WERI-Rb-1 (cell line): ENCODE measurements around the gene BTBD8.
A peak's percentile ranks its signal among the peaks of the same experiment; 100 is the strongest.

Source experiments
- DNase-seq: peaks from one replicate; pipeline ENCODE4 v3.0.0-alpha.2; 2020
- H3K27ac ChIP-seq: fragments of 250-450 bp; sonication (Bioruptor Pico); 2 replicates; pipeline ENCODE4 v1.5.1; 2020; ENCODE audit warnings: mild to moderate bottlenecking, moderate library complexity
- H3K27me3 ChIP-seq: fragments of 250-450 bp; sonication (Bioruptor Pico); 2 replicates; pipeline ENCODE4 v1.5.1; 2021; ENCODE audit warnings: mild to moderate bottlenecking, low read depth, moderate library complexity; ENCODE audit not compliant: insufficient read depth, severe bottlenecking
- H3K36me3 ChIP-seq: fragments of 250-450 bp; sonication (Bioruptor Pico); 2 replicates; pipeline ENCODE4 v1.5.1; 2020; ENCODE audit warnings: mild to moderate bottlenecking, moderate library complexity
- H3K4me3 ChIP-seq: 2 replicates; pipeline ENCODE4 v1.5.1; 2011; ENCODE audit warnings: low read depth, mild to moderate bottlenecking, control low read depth, low read length
- H3K9me3 ChIP-seq: fragments of 250-450 bp; sonication (Bioruptor Pico); 2 replicates; pipeline ENCODE4 v1.5.1; 2021; ENCODE audit warnings: mild to moderate bottlenecking, moderate library complexity; ENCODE audit not compliant: severe bottlenecking
- TF ChIP-seq, protein P1 (sequence below): IDR thresholded peaks from 2 replicates; pipeline ENCODE4 v1.5.1; 2011; ENCODE audit warnings: low read depth, mild to moderate bottlenecking, control low read depth, inconsistent platforms, low read length

The BTBD8 gene

GRCh38 chr1:92081031-92081430 lies 886 bp downstream of the BTBD8 start:
- no peak for DNase-seq
- Histone ChIP-seq H3K36me3 (peaks cover 4% of the 10 kb centered on the region; the same call in 1 of the 2 replicates), H3K27ac (peak overlapping the region; percentile 78; the same call in 1 of the 2 replicates), H3K9me3 (peaks cover 8% of the 10 kb centered on the region), H3K27me3 (no peaks in the 10 kb centered on the region), H3K4me3 (peak overlapping the region; percentile 78)
- TF ChIP-seq, protein P1, sequence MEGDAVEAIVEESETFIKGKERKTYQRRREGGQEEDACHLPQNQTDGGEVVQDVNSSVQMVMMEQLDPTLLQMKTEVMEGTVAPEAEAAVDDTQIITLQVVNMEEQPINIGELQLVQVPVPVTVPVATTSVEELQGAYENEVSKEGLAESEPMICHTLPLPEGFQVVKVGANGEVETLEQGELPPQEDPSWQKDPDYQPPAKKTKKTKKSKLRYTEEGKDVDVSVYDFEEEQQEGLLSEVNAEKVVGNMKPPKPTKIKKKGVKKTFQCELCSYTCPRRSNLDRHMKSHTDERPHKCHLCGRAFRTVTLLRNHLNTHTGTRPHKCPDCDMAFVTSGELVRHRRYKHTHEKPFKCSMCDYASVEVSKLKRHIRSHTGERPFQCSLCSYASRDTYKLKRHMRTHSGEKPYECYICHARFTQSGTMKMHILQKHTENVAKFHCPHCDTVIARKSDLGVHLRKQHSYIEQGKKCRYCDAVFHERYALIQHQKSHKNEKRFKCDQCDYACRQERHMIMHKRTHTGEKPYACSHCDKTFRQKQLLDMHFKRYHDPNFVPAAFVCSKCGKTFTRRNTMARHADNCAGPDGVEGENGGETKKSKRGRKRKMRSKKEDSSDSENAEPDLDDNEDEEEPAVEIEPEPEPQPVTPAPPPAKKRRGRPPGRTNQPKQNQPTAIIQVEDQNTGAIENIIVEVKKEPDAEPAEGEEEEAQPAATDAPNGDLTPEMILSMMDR = no peak

GRCh38 chr1:92084651-92085050 lies 4.5 kb downstream of the BTBD8 start:
- no peaks in the 10 kb centered on the region for H3K27me3 ChIP-seq
- peaks cover 4% of the 10 kb centered on the region; the same call in 1 of the 2 replicates for H3K36me3 ChIP-seq
- no peak overlapping the region for H3K4me3 ChIP-seq
- H3K27ac ChIP-seq = no peak overlapping the region
- TF ChIP-seq, protein P1 = no peak
- DNase-seq = no peak
- H3K9me3 ChIP-seq = peaks cover 10% of the 10 kb centered on the region

GRCh38 chr1:92085727-92086126 lies 5.6 kb downstream of the BTBD8 start:
- TF ChIP-seq, protein P1 = no peak
- DNase-seq = no peak
- no peaks in the 10 kb centered on the region for H3K27me3 ChIP-seq

GRCh38 chr1:92087542-92087941 lies 7.4 kb downstream of the BTBD8 start:
- no peak overlapping the region for H3K4me3 ChIP-seq
- no peaks in the 10 kb centered on the region for H3K36me3 ChIP-seq
- H3K27ac ChIP-seq = no peak overlapping the region
- TF ChIP-seq, protein P1 = no peak
- no peaks in the 10 kb centered on the region for H3K27me3 ChIP-seq
- peaks cover 10% of the 10 kb centered on the region for H3K9me3 ChIP-seq
- DNase-seq = no peak

More at GRCh38 chr1:92085727-92086126, 5.6 kb downstream of the BTBD8 start:
- H3K36me3 ChIP-seq = no peaks in the 10 kb centered on the region
- H3K9me3 ChIP-seq = peaks cover 10% of the 10 kb centered on the region
- H3K27ac ChIP-seq = no peak overlapping the region
- H3K4me3 ChIP-seq = no peak overlapping the region

DNA sequence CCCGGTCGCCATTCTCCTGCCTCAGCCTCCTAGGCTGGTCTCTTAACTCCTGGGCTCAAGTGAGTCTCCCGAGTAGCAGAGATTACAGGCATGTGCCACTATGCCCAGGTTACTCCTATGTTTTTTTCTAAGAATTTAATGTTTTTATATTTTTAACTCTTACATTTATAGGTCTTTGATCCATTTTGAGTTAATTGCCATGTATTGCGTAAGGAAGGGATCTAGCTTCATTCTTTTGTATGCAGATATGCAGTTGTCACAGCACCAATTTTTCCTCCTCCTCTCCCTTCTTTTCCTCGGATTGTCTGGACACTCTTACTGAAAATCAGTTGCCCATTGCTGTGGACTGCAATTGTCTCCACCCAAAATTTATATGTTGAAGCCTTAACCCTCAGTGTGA lies 11.5 kb downstream of the BTBD8 start:
- TF ChIP-seq, protein P1 = no peak
- Histone ChIP-seq H3K9me3 (no peaks in the 10 kb centered on the region), H3K36me3 (no peaks in the 10 kb centered on the region), H3K4me3 (no peak overlapping the region), H3K27ac (no peak overlapping the region), H3K27me3 (no peaks in the 10 kb centered on the region)
- no peak for DNase-seq

- no peaks in the 10 kb centered on the region for H3K9me3 ChIP-seq
- TF ChIP-seq, protein P1 = no peak
- no peaks in the 10 kb centered on the region for H3K36me3 ChIP-seq
- no peak for DNase-seq
- H3K27ac ChIP-seq = no peak overlapping the region
- H3K4me3 ChIP-seq = no peak overlapping the region
- no peaks in the 10 kb centered on the region for H3K27me3 ChIP-seq
Observed at GRCh38 chr1:92094090-92094489, 13.9 kb downstream of the BTBD8 start.
